ENCODE data around the gene AP5S1. TPM values are rescaled to one million over a fixed set of nuclear protein-coding genes. Genes with fewer than 3 reads are reported as not detected.
A peak's percentile ranks its signal among the peaks of the same experiment; 100 is the strongest.

The AP5S1 gene
- total RNA-seq, 1 experiment from 2014 or later, result 18.3 TPM

- 0 out of 2 replicates have a peak, but pooled peaks cover 7% of the 10 kb centered on the region for H3K79me2 ChIP-seq (ENCODE audit: low read depth)
- intact Hi-C loops (cut with micrococcal nuclease; ENCODE audit: unreplicated experiment), result loop anchor here (1.0 kb wide), 1 partner anchor 14 kb away; no protein-coding TSS in a partner anchor
- H3K4me3 ChIP-seq, result peak overlapping the region; percentile 50
- no peak overlapping the region for H2AFZ ChIP-seq
- peak overlapping the region; percentile 78 for H3K4me2 ChIP-seq
- H3K36me3 ChIP-seq (ENCODE audit: low read depth), result no peaks in the 10 kb centered on the region
- H3K27me3 ChIP-seq (ENCODE audit: insufficient read depth, low read depth), result no peaks in the 10 kb centered on the region
- H3K27ac ChIP-seq, result peak overlapping the region; percentile 83
- peaks cover 53% of the 10 kb centered on the region for H3F3A ChIP-seq (ENCODE audit: insufficient read depth, low read depth)
- TF ChIP-seq CTCF (conservative IDR thresholded peaks at IDR 0.05), result no peak
- TF ChIP-seq EZH2 (IDR thresholded peaks at IDR 0.05; ENCODE audit: low read depth), result no peak
- no peaks in the 10 kb centered on the region for H4K20me1 ChIP-seq (ENCODE audit: insufficient read depth)
- peak; percentile 92 to 100 for DNase-seq
- ChIA-PET CTCF (interaction anchor here (0.6 to 0.7 kb wide), 2 partner anchors 254 to 355 kb away, joined by 3 to 6 read pairs; no protein-coding TSS in a partner anchor), POLR2A (ENCODE audit: unreplicated experiment) (interaction anchor here (0.7 kb wide), 1 partner anchor 33 kb away, joined by 4 read pairs; no protein-coding TSS in a partner anchor)
- no peaks in the 10 kb centered on the region for H3K9me2 ChIP-seq (ENCODE audit: insufficient read depth)
- no TSS peak for BruUV-seq (replicated peaks)
- no peaks in the 10 kb centered on the region for H3K9me3 ChIP-seq (ENCODE audit: insufficient read depth, low read depth)
- H3K4me1 ChIP-seq (replicated peaks; ENCODE audit: insufficient read depth), result peaks cover 54% of the 10 kb centered on the region
Measured at GRCh38 chr20:3811467-3812258, 8.7 kb upstream of the AP5S1 start.

GRCh38 chr20:3812259-3812681, 8.1 kb upstream of the AP5S1 start:
- H3F3A ChIP-seq (ENCODE audit: insufficient read depth, low read depth), result peaks cover 47% of the 10 kb centered on the region
- no TSS peak for BruUV-seq (replicated peaks)
- TF ChIP-seq CTCF (conservative IDR thresholded peaks at IDR 0.05) (no peak), EZH2 (IDR thresholded peaks at IDR 0.05; ENCODE audit: low read depth) (no peak)
- DNase-seq, result no peak
- peaks cover 48% of the 10 kb centered on the region for H3K4me1 ChIP-seq (replicated peaks; ENCODE audit: insufficient read depth)
- peak overlapping the region; percentile 1 for H3K4me2 ChIP-seq
- H3K27ac ChIP-seq, result peak overlapping the region; percentile 83
- intact Hi-C loops (cut with micrococcal nuclease; ENCODE audit: unreplicated experiment), result no loop called here
- 0 out of 2 replicates have a peak, but pooled peaks cover 7% of the 10 kb centered on the region for H3K79me2 ChIP-seq (ENCODE audit: low read depth)
- no peaks in the 10 kb centered on the region for H3K27me3 ChIP-seq (ENCODE audit: insufficient read depth, low read depth)
- no peak overlapping the region for H2AFZ ChIP-seq
- no peaks in the 10 kb centered on the region for H3K9me3 ChIP-seq (ENCODE audit: insufficient read depth, low read depth)
- CTCF ChIA-PET, result interaction anchor here (0.6 kb wide), 1 partner anchor 354 kb away, joined by 3 read pairs; no protein-coding TSS in a partner anchor
- H3K36me3 ChIP-seq (ENCODE audit: low read depth), result no peaks in the 10 kb centered on the region
- POLR2A ChIA-PET (ENCODE audit: unreplicated experiment), result interaction anchor here (0.6 to 0.7 kb wide), 2 partner anchors 31 to 34 kb away, joined by 3 to 4 read pairs; no protein-coding TSS in a partner anchor
- H4K20me1 ChIP-seq (ENCODE audit: insufficient read depth), result no peaks in the 10 kb centered on the region
- H3K4me3 ChIP-seq, result no peak overlapping the region
- no peaks in the 10 kb centered on the region for H3K9me2 ChIP-seq (ENCODE audit: insufficient read depth)

GRCh38 chr20:3812975-3813847, 7.1 kb upstream of the AP5S1 start:
- Histone ChIP-seq H3K9me3 (ENCODE audit: insufficient read depth, low read depth) (no peaks in the 10 kb centered on the region), H2AFZ (no peak overlapping the region), H3K4me3 (no peak overlapping the region), H3K4me1 (replicated peaks; ENCODE audit: insufficient read depth) (peaks cover 38% of the 10 kb centered on the region), H3K27ac (no peak overlapping the region), H3K27me3 (ENCODE audit: insufficient read depth, low read depth) (no peaks in the 10 kb centered on the region), H3K4me2 (no peak overlapping the region), H3K36me3 (ENCODE audit: low read depth) (no peaks in the 10 kb centered on the region), H3F3A (ENCODE audit: insufficient read depth, low read depth) (peaks cover 38% of the 10 kb centered on the region), H3K79me2 (ENCODE audit: low read depth) (0 out of 2 replicates have a peak, but pooled peaks cover 7% of the 10 kb centered on the region), H3K9me2 (ENCODE audit: insufficient read depth) (no peaks in the 10 kb centered on the region), H4K20me1 (ENCODE audit: insufficient read depth) (no peaks in the 10 kb centered on the region)
- DNase-seq, result no peak
- intact Hi-C loops (cut with micrococcal nuclease; ENCODE audit: unreplicated experiment), result no loop called here
- CTCF ChIA-PET, result no interaction called here
- no peak for TF ChIP-seq EZH2 (IDR thresholded peaks at IDR 0.05; ENCODE audit: low read depth)
- POLR2A ChIA-PET (ENCODE audit: unreplicated experiment), result no interaction called here
- BruUV-seq (replicated peaks), result no TSS peak

Data from PC-9 (cell line).